Neural cell (in vitro differentiated cells): ENCODE data around the gene SLC7A1.

Source experiments
- CTCF ChIP-seq: fragments of 450-650 bp; IDR thresholded peaks from 2 replicates; pipeline ENCODE4 v1.5.1; 2014; ENCODE audit warnings: antibody characterized with exemption, mild to moderate bottlenecking, moderate library complexity; ENCODE audit not compliant: poor library complexity, severe bottlenecking
- EP300 ChIP-seq: fragments of 450-650 bp; conservative IDR thresholded peaks from 2 replicates; pipeline ENCODE4 v1.6.1; 2014; ENCODE audit warnings: antibody characterized with exemption, mild to moderate bottlenecking, moderate library complexity; ENCODE audit not compliant: poor library complexity, severe bottlenecking
- EZH2 ChIP-seq: fragments of 200-600, 300-800 bp; shearing (Covaris generic), sonication (generic); IDR thresholded peaks from 2 replicates; pipeline ENCODE4 v1.6.1; 2014; ENCODE audit warnings: antibody characterized with exemption, low read length, borderline replicate concordance, mild to moderate bottlenecking; ENCODE audit not compliant: insufficient read depth, poor library complexity, severe bottlenecking
- MXI1 ChIP-seq: fragments of 450-650 bp; conservative IDR thresholded peaks from 2 replicates; pipeline ENCODE4 v1.6.1; 2014; ENCODE audit warnings: antibody characterized with exemption, mild to moderate bottlenecking; ENCODE audit not compliant: poor library complexity, severe bottlenecking
- POLR2AphosphoS5 ChIP-seq: IDR thresholded peaks from 2 replicates; pipeline ENCODE4 v1.6.1; 2012
- RAD21 ChIP-seq: fragments of 450-650 bp; conservative IDR thresholded peaks from 2 replicates; pipeline ENCODE4 v1.6.1; 2014; ENCODE audit warnings: antibody characterized with exemption, mild to moderate bottlenecking, moderate library complexity
- REST ChIP-seq: IDR thresholded peaks from 2 replicates; pipeline ENCODE4 v1.6.1; 2012; ENCODE audit warnings: borderline replicate concordance
- TAF1 ChIP-seq: IDR thresholded peaks from 2 replicates; pipeline ENCODE4 v1.6.1; 2012; ENCODE audit warnings: low read depth

- TF ChIP-seq CTCF (no peak), EP300 (no peak), POLR2AphosphoS5 (no peak), REST (no peak), TAF1 (no peak), RAD21 (no peak), MXI1 (no peak), EZH2 (no peak)
Observed at GRCh38 chr13:29570051-29570654, 25.3 kb downstream of the SLC7A1 start.
